GM12873 (cell line): ENCODE results near the gene DCP1B.

Experiments used
- TF ChIP-seq, protein P1 (sequence below): IDR thresholded peaks from 2 replicates; pipeline ENCODE4 v1.5.1; 2012; ENCODE audit warnings: low read depth, mild to moderate bottlenecking, moderate library complexity, low read length, control low read depth; ENCODE audit not compliant: insufficient read depth; ENCODE audit errors: missing control alignments

The DCP1B gene

DNA sequence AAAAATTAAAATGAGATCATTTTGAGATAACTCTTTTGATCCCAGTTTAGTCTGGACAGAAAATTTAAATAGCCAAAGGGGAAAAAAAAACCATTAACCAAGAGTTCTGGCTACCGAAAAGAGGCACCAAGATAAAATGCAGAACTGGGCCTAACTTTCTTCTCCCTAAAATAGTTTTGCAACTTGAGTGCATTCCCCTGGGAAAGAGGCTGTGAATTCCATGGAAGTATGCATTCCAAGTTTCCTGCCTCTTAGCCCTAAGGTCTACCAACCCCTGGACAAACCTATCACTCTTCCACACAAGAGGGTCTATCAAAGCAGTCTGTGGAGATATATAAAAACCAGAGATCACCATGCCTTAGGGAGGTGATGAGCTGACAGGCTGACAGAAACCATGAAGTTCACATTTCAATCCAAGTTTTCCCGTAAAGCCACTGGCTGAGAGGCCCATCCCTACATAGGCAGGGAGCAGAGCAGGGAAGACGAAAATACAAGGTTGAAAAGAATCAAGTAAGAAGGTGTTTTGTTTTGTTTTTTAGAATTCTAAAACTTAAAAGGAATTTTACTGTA is 33.8 kb downstream of the DCP1B start:
- TF ChIP-seq, protein P1, sequence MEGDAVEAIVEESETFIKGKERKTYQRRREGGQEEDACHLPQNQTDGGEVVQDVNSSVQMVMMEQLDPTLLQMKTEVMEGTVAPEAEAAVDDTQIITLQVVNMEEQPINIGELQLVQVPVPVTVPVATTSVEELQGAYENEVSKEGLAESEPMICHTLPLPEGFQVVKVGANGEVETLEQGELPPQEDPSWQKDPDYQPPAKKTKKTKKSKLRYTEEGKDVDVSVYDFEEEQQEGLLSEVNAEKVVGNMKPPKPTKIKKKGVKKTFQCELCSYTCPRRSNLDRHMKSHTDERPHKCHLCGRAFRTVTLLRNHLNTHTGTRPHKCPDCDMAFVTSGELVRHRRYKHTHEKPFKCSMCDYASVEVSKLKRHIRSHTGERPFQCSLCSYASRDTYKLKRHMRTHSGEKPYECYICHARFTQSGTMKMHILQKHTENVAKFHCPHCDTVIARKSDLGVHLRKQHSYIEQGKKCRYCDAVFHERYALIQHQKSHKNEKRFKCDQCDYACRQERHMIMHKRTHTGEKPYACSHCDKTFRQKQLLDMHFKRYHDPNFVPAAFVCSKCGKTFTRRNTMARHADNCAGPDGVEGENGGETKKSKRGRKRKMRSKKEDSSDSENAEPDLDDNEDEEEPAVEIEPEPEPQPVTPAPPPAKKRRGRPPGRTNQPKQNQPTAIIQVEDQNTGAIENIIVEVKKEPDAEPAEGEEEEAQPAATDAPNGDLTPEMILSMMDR: no peak

DNA sequence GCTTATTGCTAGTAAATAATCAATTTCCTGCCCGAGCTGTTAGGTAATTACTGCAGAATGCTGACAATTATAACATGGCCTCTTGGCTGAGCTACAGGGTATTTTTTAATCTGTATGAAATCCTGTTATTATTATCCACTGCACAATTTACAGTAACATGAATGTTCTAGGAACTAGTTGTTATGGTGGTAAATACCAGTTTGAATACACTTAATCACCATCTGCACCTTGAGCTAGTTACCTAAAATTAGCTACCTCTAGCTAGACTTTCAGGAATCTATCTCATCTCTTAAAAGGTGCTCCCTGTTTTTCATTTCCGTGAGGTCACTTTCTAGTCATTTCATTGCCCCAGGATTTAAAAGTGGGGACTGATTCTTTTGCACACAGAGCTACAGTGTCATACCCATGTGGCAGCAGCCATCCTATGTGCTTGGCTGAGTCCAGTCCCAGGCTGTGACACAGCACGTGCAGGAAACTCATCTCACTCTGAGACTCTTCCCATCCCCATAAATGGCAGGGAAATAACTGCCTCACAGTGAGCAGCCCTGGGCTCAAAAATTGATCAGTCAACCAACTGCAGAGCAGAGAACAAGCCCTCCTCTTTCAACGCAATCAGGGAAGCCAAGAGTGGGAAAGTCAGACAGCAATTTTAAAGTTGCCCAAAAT is 37.6 kb downstream of the DCP1B start:
- TF ChIP-seq, protein P1: no peak

DNA sequence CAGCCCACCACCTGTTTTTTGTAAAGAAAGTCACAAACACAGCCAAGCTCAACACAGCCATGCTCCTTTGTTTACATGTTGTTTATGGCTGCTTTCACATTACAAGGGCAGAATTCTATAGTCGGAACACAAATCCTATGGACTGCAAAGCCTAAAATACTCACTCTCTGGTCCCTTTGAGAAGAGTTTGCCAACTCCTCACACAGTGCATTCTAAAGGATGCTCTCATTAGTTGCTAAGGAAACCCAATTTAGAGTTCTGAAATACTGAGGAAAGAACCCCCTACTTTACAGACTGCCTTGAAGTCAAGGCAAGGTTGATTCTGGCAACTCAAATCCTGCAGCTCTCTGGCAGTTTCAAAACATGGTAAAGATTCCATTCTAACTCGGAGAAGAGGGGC is 38.3 kb downstream of the DCP1B start:
- TF ChIP-seq, protein P1: no peak

DNA sequence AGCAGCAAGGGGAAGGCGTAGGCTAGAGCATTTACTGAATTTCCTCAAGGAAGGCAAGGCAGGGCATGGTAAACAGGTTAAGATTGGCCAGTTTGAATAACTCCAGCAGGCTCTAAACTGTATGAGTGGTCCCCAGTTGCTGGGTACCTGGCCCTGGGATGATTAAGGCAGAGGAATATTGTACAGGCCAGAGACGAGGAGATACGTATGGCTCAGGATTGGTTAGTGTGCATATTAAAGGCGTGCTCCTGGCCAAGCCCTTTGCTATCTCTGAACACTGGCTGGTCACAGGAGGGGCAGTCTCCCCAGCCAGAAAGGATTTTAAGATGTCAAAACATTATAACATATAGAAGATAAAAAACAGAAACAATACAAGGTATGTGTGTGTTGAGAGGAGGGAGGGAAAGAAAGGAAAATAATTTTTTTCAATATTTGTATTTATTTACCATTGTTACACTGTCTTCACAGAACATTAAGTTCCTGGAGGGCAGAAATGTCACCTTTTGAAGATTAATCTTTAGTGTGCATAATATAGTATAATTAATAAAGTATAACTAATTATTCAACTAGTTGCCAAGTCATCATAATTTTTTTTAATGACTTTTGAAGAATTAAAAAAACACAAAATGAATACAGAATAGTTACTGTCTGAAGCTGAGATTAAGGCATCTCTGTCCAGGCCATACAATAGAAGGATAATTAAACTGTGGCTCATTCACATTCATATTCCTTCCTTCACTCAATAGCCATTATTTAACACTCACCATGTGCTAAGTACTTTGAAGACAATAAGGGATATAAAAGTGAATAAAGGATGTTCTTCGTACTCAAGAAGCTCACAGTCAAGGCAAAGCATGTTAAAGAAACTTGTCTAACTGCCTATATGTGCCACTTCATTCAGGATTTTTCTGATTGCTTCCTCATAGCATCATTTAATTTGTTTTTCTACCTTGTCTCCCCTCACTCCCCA is 41.9 kb downstream of the DCP1B start:
- TF ChIP-seq, protein P1: no peak

DNA sequence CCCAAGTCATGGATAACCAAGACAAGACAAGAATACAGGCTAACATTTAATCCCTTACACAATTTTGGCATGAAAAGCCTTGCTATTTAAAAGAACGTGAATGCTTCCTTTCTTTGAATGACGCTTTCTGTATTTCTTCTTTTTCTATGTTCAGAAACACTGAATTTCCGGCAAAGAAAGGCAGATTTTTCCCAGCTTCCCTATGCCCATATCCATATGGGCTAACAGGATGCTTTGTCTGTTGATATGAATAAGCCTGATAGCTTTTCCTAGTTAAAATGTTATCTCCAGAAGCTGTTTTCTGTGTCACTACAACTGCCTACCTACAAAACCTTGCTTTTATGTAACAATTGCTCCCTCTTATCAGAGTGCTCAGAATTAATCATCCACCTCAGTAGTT is 47.5 kb downstream of the DCP1B start:
- TF ChIP-seq, protein P1: no peak

DNA sequence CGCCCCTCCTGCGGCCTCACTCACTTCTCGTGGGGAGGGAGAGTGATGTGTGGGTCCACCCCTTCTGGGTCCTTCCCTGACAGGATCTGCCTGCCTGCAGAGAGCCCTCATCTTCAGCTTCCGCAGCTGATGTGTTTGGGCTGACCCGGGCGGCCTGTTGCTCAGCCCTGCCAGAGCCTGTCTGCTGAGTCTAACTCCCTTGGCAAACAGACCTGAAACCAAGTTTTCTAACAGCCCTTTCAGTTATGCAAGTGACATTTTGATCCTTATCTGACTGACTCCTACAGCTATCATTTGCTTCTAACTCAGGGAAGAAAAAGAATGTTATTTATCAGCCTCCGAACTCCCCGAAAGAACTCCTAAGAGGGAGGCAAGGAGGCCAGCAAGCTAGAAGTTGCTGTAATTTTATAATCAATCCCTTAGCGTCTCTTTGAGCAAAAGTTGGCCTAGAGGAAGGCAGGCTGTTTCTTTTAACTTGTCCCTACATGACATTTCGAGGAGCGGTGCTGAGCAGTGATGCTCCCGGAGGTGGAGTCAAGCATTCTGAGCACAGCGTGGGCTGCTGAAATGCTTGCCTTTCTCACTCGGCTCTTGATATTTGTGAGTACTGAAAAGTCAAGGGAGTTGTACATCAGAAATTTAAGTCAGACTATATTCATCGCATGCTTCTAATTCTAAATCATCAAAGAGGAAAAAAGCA is 54.3 kb downstream of the DCP1B start:
- TF ChIP-seq, protein P1: no peak
